ACHN (cell line): Measurements from ENCODE around the gene PAF1.
"Not testable (repeated sequence)": the region's sequence is repeated elsewhere in the genome, so short reads cannot be mapped to it uniquely, and the experiment has no call there.

Source experiments
- DNase-seq: peaks from one replicate; pipeline ENCODE4 v3.0.0-alpha.2; 2015
- in situ Hi-C: cut with HindIII; loops from 2 replicates; pipeline ENCODE4 v1.10.0; 2017; ENCODE audit warnings: low sequenced_read_pairs, low pct_ligation_motif_present, low pct_unique_long_range_greater_than_20kb

The PAF1 gene

GRCh38 chr19:39341719-39342604 is 48.9 kb downstream of the PAF1 start, which contains the start of gene SAMD4B:
Gene SAMD4B (plus strand): TSS chr19:39342421. CDS start chr19:39356894, 14,473 bp downstream.
- DNase-seq, result peak; percentile 95
- in situ Hi-C loops, result no loop called here

DNA sequence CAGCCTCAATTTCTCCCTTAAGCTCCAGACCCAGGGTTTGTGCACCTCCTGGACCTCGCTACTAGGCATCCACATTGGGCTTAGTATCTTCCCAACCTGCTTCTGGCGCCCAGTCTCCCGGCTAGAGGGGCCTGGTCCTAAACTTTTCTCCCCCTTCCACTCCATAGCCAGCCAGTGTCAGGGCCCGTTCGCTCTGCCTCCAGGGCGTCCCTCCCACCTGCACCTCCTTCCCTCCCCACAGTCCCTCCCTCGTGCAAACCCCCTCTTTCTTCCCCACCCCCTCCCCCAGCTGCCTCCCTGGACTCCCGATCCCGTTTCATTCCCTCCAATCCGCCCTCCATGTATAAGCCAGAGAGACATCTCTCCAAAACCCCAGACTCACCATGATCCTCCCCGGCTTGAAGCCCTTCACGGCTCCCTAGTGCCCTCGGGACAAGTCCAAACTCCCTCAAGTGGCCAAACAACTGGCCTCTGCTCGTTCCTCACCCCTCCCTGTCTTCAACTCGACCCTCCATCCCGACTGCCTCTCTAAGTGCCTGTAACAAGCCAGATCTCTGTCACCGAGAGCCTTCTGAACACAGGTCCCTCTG is 49.7 kb downstream of the PAF1 start:
- in situ Hi-C loops, result no loop called here
- peak; percentile 38 for DNase-seq

- DNase-seq, in situ Hi-C loops: not testable (repeated sequence)
Measured at GRCh38 chr19:39340156-39340555, 50.8 kb downstream of the PAF1 start.

GRCh38 chr19:39339674-39340073 is 51.2 kb downstream of the PAF1 start:
- no peak for DNase-seq
- in situ Hi-C loops, result no loop called here

GRCh38 chr19:39336483-39336882 is 54.4 kb downstream of the PAF1 start:
- in situ Hi-C loops, result no loop called here
- DNase-seq, result no peak
